ENCODE measurements around the gene HACD3.

Gene HACD3

DNA sequence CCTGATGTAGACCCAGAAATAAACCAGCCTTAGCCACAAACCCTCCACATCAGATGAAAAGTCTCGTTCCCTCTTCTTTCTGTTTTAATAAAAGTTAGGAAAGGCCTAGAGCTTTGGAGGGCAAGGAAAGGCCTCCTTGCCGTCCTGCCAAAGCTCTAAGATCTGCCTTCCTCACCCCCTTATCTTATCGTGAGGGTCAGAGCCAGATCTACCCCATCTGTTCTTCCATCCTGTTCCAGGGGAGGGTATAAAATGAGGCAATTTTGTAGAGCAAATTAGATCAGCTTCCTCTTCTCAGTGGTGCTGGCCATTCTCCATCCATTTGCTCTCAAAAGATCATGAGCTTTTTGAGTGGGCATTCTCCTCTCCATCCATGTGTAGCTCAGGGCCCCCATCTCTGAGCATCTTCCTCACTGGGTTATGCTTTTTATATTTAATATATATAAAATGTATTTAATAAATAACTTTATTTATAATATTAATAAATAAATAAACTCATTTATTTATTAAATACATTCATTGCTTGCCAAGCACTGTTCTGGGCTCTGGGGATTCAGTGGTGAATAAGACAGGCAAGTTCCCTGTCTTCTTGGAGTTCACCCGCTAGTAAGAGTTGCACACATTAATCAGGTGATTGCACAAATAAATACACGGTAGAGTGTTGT is 89.5 kb downstream of the HACD3 start:
- H3K4me3 ChIP-seq (ENCODE audit: control insufficient read depth, low read depth, low read length): no peak overlapping the region
- TF ChIP-seq, protein P1, sequence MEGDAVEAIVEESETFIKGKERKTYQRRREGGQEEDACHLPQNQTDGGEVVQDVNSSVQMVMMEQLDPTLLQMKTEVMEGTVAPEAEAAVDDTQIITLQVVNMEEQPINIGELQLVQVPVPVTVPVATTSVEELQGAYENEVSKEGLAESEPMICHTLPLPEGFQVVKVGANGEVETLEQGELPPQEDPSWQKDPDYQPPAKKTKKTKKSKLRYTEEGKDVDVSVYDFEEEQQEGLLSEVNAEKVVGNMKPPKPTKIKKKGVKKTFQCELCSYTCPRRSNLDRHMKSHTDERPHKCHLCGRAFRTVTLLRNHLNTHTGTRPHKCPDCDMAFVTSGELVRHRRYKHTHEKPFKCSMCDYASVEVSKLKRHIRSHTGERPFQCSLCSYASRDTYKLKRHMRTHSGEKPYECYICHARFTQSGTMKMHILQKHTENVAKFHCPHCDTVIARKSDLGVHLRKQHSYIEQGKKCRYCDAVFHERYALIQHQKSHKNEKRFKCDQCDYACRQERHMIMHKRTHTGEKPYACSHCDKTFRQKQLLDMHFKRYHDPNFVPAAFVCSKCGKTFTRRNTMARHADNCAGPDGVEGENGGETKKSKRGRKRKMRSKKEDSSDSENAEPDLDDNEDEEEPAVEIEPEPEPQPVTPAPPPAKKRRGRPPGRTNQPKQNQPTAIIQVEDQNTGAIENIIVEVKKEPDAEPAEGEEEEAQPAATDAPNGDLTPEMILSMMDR (IDR thresholded peaks at IDR 0.05; ENCODE audit: control insufficient read depth, insufficient read depth, low read depth, low read length, missing control alignments): no peak
- no peak for DNase-seq (ENCODE audit: low read depth)

DNA sequence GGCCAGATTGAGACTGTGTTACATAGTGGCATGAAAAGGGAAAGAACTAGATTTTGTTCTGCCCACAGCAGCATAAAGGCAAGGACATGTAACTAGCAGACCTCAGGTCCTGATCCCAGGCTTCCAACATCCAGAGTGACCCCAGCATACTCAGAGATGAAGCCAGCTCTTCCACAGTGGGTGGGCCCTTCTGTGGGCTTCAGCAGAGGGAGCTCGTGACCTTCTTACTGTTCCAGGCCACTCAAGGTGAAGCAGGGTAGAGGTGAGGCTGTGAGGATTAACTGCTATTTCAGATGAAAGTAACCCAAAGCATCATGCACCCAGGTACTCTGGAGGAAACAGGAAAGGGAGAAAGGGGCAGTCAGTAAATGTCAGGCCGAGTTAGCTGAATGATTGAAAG is 90.6 kb downstream of the HACD3 start:
- no peak overlapping the region for H3K4me3 ChIP-seq (ENCODE audit: control insufficient read depth, low read depth, low read length)
- TF ChIP-seq, protein P1 (IDR thresholded peaks at IDR 0.05; ENCODE audit: control insufficient read depth, insufficient read depth, low read depth, low read length, missing control alignments): no peak
- DNase-seq (ENCODE audit: low read depth): no peak

DNA sequence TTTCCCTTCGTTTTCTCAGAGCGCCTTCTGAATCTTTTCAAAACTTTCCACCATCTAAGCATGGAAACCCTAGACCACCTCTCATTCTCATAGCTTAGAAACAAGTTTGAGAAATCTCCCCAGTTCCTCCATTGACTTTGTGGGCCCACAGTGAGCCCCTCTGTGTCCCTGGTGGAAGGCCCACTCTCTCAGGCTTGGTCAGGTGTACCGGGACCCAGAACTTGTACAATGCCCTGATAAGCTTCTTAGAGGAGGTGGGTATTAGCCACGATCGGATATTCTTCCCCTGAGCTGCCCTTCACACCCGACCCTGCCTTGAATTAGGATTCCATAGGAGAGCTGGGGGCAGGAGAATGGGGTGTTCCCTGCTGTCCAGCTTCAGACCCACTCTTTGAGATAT is 91.4 kb downstream of the HACD3 start, which contains the start of gene SLC24A1:
Gene SLC24A1 (plus strand): TSS at position 301 of the 400 bp plus-strand sequence. CDS start 2,143 bp downstream, outside the sequence.
- TF ChIP-seq, protein P1 (IDR thresholded peaks at IDR 0.05; ENCODE audit: control insufficient read depth, insufficient read depth, low read depth, low read length, missing control alignments): no peak
- no peak for DNase-seq (ENCODE audit: low read depth)
- no peak within 1 kb of the TSS for H3K4me3 ChIP-seq (ENCODE audit: control insufficient read depth, low read depth, low read length)

DNA sequence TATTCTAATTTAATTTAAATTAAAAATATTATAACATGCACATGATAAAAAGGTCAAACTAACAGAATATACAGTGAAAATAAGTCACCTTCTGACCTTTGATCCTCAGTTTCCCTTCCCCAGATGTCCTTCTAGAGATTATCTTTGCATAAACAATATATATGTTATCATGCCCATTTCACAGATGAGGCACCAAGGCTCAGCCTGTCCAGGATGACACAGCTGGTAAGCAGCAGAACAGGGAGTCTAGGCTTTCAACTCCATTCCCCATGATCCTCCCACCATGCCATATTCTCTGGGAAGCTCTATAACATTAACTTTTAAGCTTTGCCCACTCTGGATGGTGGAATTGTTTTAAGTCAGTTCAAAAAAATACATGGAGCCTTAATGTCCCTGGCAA is 92.8 kb downstream of the HACD3 start:
- DNase-seq (ENCODE audit: low read depth): no peak
- no peak overlapping the region for H3K4me3 ChIP-seq (ENCODE audit: control insufficient read depth, low read depth, low read length)
- TF ChIP-seq, protein P1 (IDR thresholded peaks at IDR 0.05; ENCODE audit: control insufficient read depth, insufficient read depth, low read depth, low read length, missing control alignments): no peak

DNA sequence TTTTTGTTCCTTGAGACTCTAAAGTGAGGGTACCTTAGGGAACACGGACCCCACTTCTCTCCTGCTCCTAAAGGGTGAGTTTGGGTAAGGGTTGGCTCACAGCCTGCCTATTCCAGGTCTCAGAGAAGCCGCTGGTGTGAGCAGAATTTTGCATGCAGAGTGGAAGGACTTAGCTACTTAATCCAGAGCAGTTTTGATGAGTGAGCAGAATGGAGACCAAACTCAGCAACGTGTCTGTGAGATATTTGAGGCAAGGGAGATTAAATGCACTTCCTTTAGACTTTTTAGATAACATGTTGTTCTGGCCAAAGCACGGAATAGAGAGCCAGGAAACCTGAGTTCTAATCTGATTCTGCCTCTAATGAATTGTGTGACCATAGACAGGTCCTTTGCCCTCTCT is 96.6 kb downstream of the HACD3 start:
- H3K4me3 ChIP-seq (ENCODE audit: control insufficient read depth, low read depth, low read length): no peak overlapping the region
- no peak for DNase-seq (ENCODE audit: low read depth)

More for the DNA sequence above, 96.6 kb downstream of the HACD3 start:
- TF ChIP-seq, protein P1 (IDR thresholded peaks at IDR 0.05; ENCODE audit: control insufficient read depth, insufficient read depth, low read depth, low read length, missing control alignments): no peak
